SIG-M5 (cell line): ENCODE measurements around the gene C16orf95.

Experiments used
- DNase-seq: peaks from one replicate; lab custom pipeline; 2025; lab: John Stamatoyannopoulos, UW

C16orf95 gene

GRCh38 chr16:87332150-87332549 lies 15.0 kb upstream of the C16orf95 start:
- no peak for DNase-seq

- DNase-seq: no peak
These were observed 14.1 kb upstream of the C16orf95 start for GRCh38 chr16:87331241-87331801.

- DNase-seq: no peak
These were observed 13.5 kb upstream of the C16orf95 start for GRCh38 chr16:87330646-87331045.

- DNase-seq: no peak
These were observed 13.0 kb upstream of the C16orf95 start for GRCh38 chr16:87330257-87330624.

GRCh38 chr16:87329436-87330256 lies 12.5 kb upstream of the C16orf95 start:
- no peak for DNase-seq

- DNase-seq: no peak
These were observed 11.7 kb upstream of the C16orf95 start for GRCh38 chr16:87328846-87329245.

- no peak for DNase-seq
These were observed 10.8 kb upstream of the C16orf95 start for GRCh38 chr16:87327798-87328495.

- DNase-seq: no peak
These were observed 9.0 kb upstream of the C16orf95 start for GRCh38 chr16:87326151-87326571.

GRCh38 chr16:87325423-87325858 lies 8.2 kb upstream of the C16orf95 start:
- no peak for DNase-seq

- no peak for DNase-seq
These were observed 7.5 kb upstream of the C16orf95 start for GRCh38 chr16:87324411-87325275.

- DNase-seq: no peak
These were observed 6.7 kb upstream of the C16orf95 start for GRCh38 chr16:87323727-87324410.

- DNase-seq: no peak
These were observed 5.9 kb upstream of the C16orf95 start for GRCh38 chr16:87322833-87323726.

GRCh38 chr16:87322360-87322759 lies 5.2 kb upstream of the C16orf95 start:
- DNase-seq: no peak

GRCh38 chr16:87321336-87322107 lies 4.3 kb upstream of the C16orf95 start:
- DNase-seq: no peak

- no peak for DNase-seq
These were observed 3.5 kb upstream of the C16orf95 start for GRCh38 chr16:87320510-87321227.

GRCh38 chr16:87319997-87320491 lies 2.9 kb upstream of the C16orf95 start:
- no peak for DNase-seq

GRCh38 chr16:87319011-87319410 lies 1.8 kb upstream of the C16orf95 start:
- no peak for DNase-seq

GRCh38 chr16:87317750-87318644 lies 805 bp upstream of the C16orf95 start:
- DNase-seq: no peak
